ENCODE measurements around the gene NINJ2.

Gene NINJ2

DNA sequence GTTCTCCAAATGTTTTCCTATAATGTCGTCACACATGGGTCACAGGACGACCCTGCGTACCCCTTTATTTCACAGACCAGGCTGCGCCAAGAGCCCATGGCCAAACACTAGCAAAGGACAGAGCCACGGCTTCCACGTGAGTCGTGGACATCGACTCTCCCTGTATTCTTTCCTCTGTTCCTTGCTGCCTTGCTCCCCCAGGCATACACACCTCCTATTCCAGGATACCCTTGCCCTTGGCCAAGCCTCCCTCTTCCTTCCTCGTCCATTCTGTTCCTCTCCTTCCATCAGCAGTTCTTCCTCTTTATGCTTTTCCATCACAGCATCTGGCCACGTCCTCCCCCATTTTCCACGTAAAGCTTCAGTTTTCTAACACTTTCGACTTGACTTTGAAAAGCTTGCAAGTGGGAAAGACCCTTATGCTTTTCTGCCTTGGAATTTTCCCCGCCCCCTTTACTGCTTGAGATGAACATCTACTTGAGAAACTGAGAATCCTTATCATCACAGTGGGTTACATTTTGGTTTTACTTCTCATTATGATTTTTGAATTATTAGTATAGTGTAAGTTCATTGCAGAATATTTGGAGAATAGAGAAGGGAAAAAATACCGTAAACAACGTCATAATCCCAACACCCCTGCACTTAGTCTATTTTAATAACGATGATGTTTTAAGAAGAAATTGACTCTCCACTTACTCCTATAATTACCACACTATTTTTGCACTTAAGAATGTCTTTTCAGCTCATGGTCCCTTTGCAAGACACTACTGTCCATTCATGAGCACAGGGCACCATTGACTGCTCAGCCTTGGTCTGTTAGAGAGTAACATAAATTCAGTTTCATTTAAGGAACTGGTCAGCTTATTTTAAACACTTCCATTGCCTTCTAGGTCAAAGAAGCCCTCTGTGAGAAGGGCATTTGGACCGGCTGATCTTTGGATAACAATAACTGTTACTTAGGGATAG, 15.8 kb upstream of the NINJ2 start:
- no peaks in the 10 kb centered on the region for H3K36me3 ChIP-seq
- H3K9me3 ChIP-seq (replicated peaks in 1 of 11) = no peaks in the 10 kb centered on the region
- H4K20me1 ChIP-seq = no peaks in the 10 kb centered on the region
- H3K27me3 ChIP-seq = no peaks in the 10 kb centered on the region
- no peak overlapping the region for H3K4me3 ChIP-seq
- TF ChIP-seq Cebpa-rat (IDR thresholded peaks at IDR 0.05) = no peak
- no peak overlapping the region for H3K27ac ChIP-seq
- peak overlapping the region in 3 of 11 experiments; percentile 4 to 26 (median 22); a peak in 3 of 22 replicates for H3K4me2 ChIP-seq
- no peak overlapping the region for H3K9ac ChIP-seq
- H3K4me1 ChIP-seq = peaks cover 25 to 45% (median 34%) of the 10 kb centered on the region in 10 experiments

DNA sequence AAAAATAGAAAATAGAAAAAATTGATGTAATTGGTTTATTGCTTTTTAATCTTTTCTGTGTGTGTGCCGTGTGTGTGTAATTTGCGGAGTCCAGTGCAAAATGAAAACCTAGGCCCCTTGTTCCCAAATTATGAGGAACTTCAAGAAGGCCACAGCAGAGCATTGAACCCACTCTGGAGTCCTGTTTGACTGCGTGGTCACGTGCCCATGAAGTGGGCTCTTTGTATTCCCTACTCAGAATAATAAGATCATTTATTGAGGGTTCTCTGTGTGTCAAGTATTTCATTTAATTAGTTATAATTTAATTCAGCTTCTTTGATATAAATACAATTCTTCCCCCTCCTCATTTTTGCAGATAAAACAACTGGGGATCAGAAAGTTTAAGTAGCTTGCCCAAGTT, 12.3 kb upstream of the NINJ2 start:
- Histone ChIP-seq H3K4me1 (peaks cover 27 to 49% (median 39%) of the 10 kb centered on the region in 10 experiments), H3K9me3 (replicated peaks in 1 of 11) (no peaks in the 10 kb centered on the region), H3K27me3 (no peaks in the 10 kb centered on the region), H3K27ac (peak overlapping the region in 6 of 11 experiments; percentile 26 to 73 (median 68); a peak in 10 of 22 replicates), H3K36me3 (no peaks in the 10 kb centered on the region), H4K20me1 (no peaks in the 10 kb centered on the region), H3K9ac (no peak overlapping the region; a peak in 1 of 22 replicates), H3K4me2 (peak overlapping the region in 10 of 11 experiments; percentile 60 to 86 (median 81); a peak in 17 of 22 replicates), H3K4me3 (no peak overlapping the region)
- no peak for TF ChIP-seq Cebpa-rat (IDR thresholded peaks at IDR 0.05)

GRCh38 chr12:674272-674781, 11.1 kb upstream of the NINJ2 start:
- TF ChIP-seq Cebpa-rat (IDR thresholded peaks at IDR 0.05) = no peak
- Histone ChIP-seq H3K4me1 (peaks cover 27 to 49% (median 39%) of the 10 kb centered on the region in 10 experiments), H3K4me2 (peak overlapping the region; percentile 60 to 86 (median 80)), H3K27me3 (no peaks in the 10 kb centered on the region), H3K36me3 (no peaks in the 10 kb centered on the region), H3K9ac (peak overlapping the region in 7 of 11 experiments; percentile 8 to 54 (median 36); a peak in 12 of 22 replicates), H3K9me3 (replicated peaks in 1 of 11) (no peaks in the 10 kb centered on the region), H3K4me3 (no peak overlapping the region), H4K20me1 (no peaks in the 10 kb centered on the region), H3K27ac (peak overlapping the region in 8 of 11 experiments; percentile 27 to 73 (median 60); a peak in 18 of 22 replicates)

GRCh38 chr12:673849-674248, 10.6 kb upstream of the NINJ2 start:
- Histone ChIP-seq H3K9me3 (replicated peaks in 1 of 11) (no peaks in the 10 kb centered on the region), H3K27ac (peak overlapping the region in 8 of 11 experiments; percentile 27 to 73 (median 60); a peak in 17 of 22 replicates), H3K4me1 (peaks cover 27 to 52% (median 41%) of the 10 kb centered on the region in 10 experiments), H3K4me3 (no peak overlapping the region), H3K27me3 (no peaks in the 10 kb centered on the region), H3K36me3 (no peaks in the 10 kb centered on the region), H3K9ac (peak overlapping the region in 7 of 11 experiments; percentile 8 to 54 (median 36); a peak in 11 of 22 replicates), H4K20me1 (no peaks in the 10 kb centered on the region), H3K4me2 (peak overlapping the region; percentile 60 to 86 (median 80))
- no peak for TF ChIP-seq Cebpa-rat (IDR thresholded peaks at IDR 0.05)

DNA sequence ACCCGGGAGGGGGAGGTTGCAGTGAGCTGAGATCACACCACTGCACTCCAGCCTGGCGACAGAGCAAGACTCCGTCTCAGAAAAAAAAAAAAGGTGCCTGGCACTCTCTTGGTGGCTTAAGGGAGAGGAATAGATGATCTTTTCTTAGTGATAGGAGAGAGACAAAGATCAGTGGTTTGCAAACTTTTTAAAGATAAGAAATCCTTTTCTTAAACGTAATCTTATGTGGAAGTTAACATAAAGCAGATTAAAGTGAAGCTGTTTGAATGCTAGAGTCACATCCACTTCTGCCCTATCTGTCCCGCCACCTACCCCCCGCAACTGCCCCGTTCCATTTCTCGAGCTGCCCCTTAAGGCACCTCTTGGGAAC, 6.3 kb upstream of the NINJ2 start:
- Histone ChIP-seq H3K27me3 (no peaks in the 10 kb centered on the region), H3K9me3 (replicated peaks in 1 of 11) (no peaks in the 10 kb centered on the region), H3K4me3 (no peak overlapping the region), H4K20me1 (no peaks in the 10 kb centered on the region), H3K9ac (no peak overlapping the region), H3K4me2 (no peak overlapping the region), H3K4me1 (peaks cover 34 to 43% (median 38%) of the 10 kb centered on the region in 10 experiments), H3K27ac (no peak overlapping the region), H3K36me3 (no peaks in the 10 kb centered on the region)
- TF ChIP-seq Cebpa-rat (IDR thresholded peaks at IDR 0.05) = no peak

DNA sequence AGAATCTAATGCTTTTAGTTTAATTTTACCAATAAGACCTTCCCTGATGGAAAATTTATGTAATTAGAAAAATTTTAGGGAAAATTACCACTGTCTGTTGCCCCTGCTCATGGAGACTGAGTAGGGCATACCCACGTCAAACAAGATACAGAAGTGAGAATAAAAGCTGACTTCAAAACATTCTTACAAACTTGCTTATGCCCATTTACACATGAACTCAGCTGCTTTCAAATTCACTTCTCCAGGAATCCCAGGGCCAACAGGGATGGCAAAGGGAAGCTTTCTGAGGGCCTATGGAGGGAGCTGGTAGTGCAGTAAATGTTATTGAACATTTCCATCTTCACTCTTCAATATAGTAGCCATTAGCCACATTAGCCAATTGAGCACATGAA, 4.8 kb upstream of the NINJ2 start:
- H3K27me3 ChIP-seq = no peaks in the 10 kb centered on the region
- H3K36me3 ChIP-seq = no peaks in the 10 kb centered on the region
- no peak overlapping the region for H3K9ac ChIP-seq
- H4K20me1 ChIP-seq = no peaks in the 10 kb centered on the region
- H3K4me2 ChIP-seq = peak overlapping the region in 2 of 11 experiments; percentile 26 to 39; a peak in 1 of 22 replicates
- no peak for TF ChIP-seq Cebpa-rat (IDR thresholded peaks at IDR 0.05)
- no peak overlapping the region for H3K27ac ChIP-seq
- H3K4me3 ChIP-seq = no peak overlapping the region
- H3K9me3 ChIP-seq (replicated peaks in 1 of 11) = no peaks in the 10 kb centered on the region
- peaks cover 24 to 39% (median 30%) of the 10 kb centered on the region in 10 experiments for H3K4me1 ChIP-seq

DNA sequence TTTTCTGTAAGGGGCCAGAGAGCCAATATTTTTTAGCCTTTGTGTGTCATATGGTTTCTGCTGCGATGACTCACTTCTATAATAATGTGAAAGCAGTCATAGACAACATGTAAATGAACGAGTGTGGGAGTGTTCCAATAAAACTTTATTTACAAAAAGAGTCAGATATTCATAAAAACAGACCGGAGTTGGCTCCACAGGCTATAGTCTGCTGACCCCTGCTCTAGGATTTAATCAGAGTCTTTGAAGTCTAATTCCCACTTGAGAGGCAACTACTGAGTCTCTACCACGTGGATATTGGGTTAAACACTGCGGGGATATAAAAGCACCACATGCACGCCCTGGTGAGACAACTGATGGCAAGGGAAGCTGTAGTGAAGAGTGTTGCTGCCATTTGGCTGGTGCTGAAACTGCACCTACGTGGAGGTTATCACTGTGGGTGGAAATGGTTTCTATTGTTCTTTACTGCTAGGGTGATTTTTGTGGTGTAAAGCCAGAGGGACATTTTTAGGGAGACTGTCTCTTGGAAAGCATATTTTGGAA, 3.6 kb upstream of the NINJ2 start:
- Histone ChIP-seq H3K9me3 (replicated peaks in 1 of 11) (no peaks in the 10 kb centered on the region), H3K27ac (0 out of 22 replicates have a peak overlapping the region, but pooled peaks of 1 of the 11 experiments have one; percentile 18), H3K4me1 (peaks cover 17 to 52% (median 31%) of the 10 kb centered on the region in 10 experiments), H3K27me3 (no peaks in the 10 kb centered on the region), H3K9ac (no peak overlapping the region), H3K4me3 (no peak overlapping the region), H4K20me1 (no peaks in the 10 kb centered on the region), H3K4me2 (peak overlapping the region in 5 of 11 experiments; percentile 13 to 49 (median 26); a peak in 6 of 22 replicates), H3K36me3 (no peaks in the 10 kb centered on the region)
- no peak for TF ChIP-seq Cebpa-rat (IDR thresholded peaks at IDR 0.05)

DNA sequence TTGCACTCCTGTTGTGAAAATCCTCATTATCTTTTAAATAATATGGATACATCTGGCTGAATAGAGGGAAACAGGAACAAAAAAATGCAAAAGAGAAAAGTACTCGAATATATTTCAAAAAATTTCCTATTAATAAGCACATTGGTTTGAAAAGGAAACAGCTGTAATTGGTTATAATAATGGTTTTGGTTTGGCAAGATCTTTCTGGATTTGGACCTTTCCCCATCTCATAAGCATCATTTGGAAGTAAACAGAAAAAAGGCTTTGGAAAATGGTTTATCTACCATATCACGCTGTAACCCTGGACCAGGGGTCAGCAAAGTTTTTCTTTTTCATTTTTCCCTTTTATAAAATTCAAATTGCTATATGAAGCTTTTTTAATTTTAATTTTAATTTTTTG, 2.8 kb upstream of the NINJ2 start:
- Histone ChIP-seq H3K9me3 (replicated peaks in 1 of 11) (no peaks in the 10 kb centered on the region), H3K36me3 (no peaks in the 10 kb centered on the region), H3K27ac (no peak overlapping the region), H3K9ac (no peak overlapping the region), H3K27me3 (no peaks in the 10 kb centered on the region), H3K4me1 (peaks cover 16 to 55% (median 31%) of the 10 kb centered on the region in 10 experiments), H3K4me3 (no peak overlapping the region), H3K4me2 (0 out of 22 replicates have a peak overlapping the region, but pooled peaks of 2 of the 11 experiments have one; percentile 3 to 4), H4K20me1 (no peaks in the 10 kb centered on the region)
- TF ChIP-seq Cebpa-rat (IDR thresholded peaks at IDR 0.05) = no peak

- no peak for TF ChIP-seq Cebpa-rat (IDR thresholded peaks at IDR 0.05)
- H3K9ac ChIP-seq = no peak overlapping the region
- H3K4me2 ChIP-seq = peak overlapping the region in 2 of 11 experiments; percentile 10 to 13; a peak in 2 of 22 replicates
- H3K4me3 ChIP-seq = no peak overlapping the region
- no peaks in the 10 kb centered on the region for H4K20me1 ChIP-seq
- H3K36me3 ChIP-seq = no peaks in the 10 kb centered on the region
- no peaks in the 10 kb centered on the region for H3K27me3 ChIP-seq
- H3K27ac ChIP-seq = no peak overlapping the region
- H3K9me3 ChIP-seq (replicated peaks in 1 of 11) = no peaks in the 10 kb centered on the region
- peaks cover 16 to 55% (median 31%) of the 10 kb centered on the region in 10 experiments for H3K4me1 ChIP-seq
Measured at GRCh38 chr12:664779-665092, 1.5 kb upstream of the NINJ2 start.

Data from BLaER1 treated with 17β-estradiol and CSF1 and Interleukin-3, amounts not matched to agents 10 nM and 100 nM (cell line).